ENCODE results near the gene FNDC7.

The FNDC7 gene

GRCh38 chr1:108791790-108792189, 79.1 kb downstream of the FNDC7 start:
- no peaks in the 10 kb centered on the region for H3K4me1 ChIP-seq (ENCODE audit: insufficient read depth, low read length)
- H3K9me3 ChIP-seq (ENCODE audit: low read length) = peaks cover 4% of the 10 kb centered on the region
- no peak overlapping the region for H3K4me3 ChIP-seq (ENCODE audit: low read depth in 1 of 2, low read length in 2 of 2)
- H3K36me3 ChIP-seq (ENCODE audit: insufficient read depth, low read length) = peaks cover 32% of the 10 kb centered on the region
- H3K27me3 ChIP-seq (ENCODE audit: control insufficient read depth in 1 of 2, insufficient read depth in 2 of 2, low read length in 2 of 2) = no peaks in the 10 kb centered on the region
- H3K27ac ChIP-seq (ENCODE audit: low read depth, low read length) = no peak overlapping the region
- H3K9ac ChIP-seq (ENCODE audit: low read length) = no peak overlapping the region
